Skeletal muscle tissue (tissue), 4 donors: ENCODE measurements around the gene PARL. TPM values are rescaled to one million over a fixed set of nuclear protein-coding genes. Genes with fewer than 3 reads are reported as not detected.

ENCODE experiments used
- H3K27ac ChIP-seq: one replicate; pipeline ENCODE4 v1.7.0; 2013; ENCODE audit warnings: mild to moderate bottlenecking, low read depth, low read length, inconsistent platforms
- H3K27me3 ChIP-seq, 3 donors: one replicate each; pipeline ENCODE4 v1.7.0; 2013; ENCODE audit warnings: low read length in 3 of 3; ENCODE audit not compliant: control insufficient read depth in 3 of 3, insufficient read depth in 3 of 3
- H3K36me3 ChIP-seq, 3 donors: one replicate each; pipeline ENCODE4 v1.7.0; 2013; ENCODE audit warnings: low read length in 3 of 3; ENCODE audit not compliant: control insufficient read depth in 3 of 3, insufficient read depth in 3 of 3
- H3K4me1 ChIP-seq, 3 donors: one replicate each; pipeline ENCODE4 v1.7.0; 2013; ENCODE audit warnings: low read length in 3 of 3, mild to moderate bottlenecking in 3 of 3; ENCODE audit not compliant: control insufficient read depth in 3 of 3, insufficient read depth in 3 of 3
- H3K4me3 ChIP-seq, 3 donors: one replicate each; pipeline ENCODE4 v1.7.0; 2013; ENCODE audit warnings: low read length in 3 of 3
- H3K9ac ChIP-seq, 3 donors: one replicate each; pipeline ENCODE4 v1.7.0; 2013; ENCODE audit warnings: low read length in 3 of 3, mild to moderate bottlenecking in 3 of 3, moderate library complexity in 2 of 3, low read depth in 1 of 3
- H3K9me3 ChIP-seq, 3 donors: one replicate each; pipeline ENCODE4 v1.7.0; 2013; ENCODE audit warnings: low read length in 3 of 3; ENCODE audit not compliant: control insufficient read depth in 3 of 3
- total RNA-seq: library from RNA; depleted of rRNA; stranded (reverse); fragments of >200 nt; gene quantifications from one replicate; pipeline ENCODE4 v1.2.3, GENCODE V29; 2014
- donor health status: Osteomylitis.

Gene PARL
- total RNA-seq, 1 donor from 2014 or later = 35.0 TPM

GRCh38 chr3:183814240-183814639, 70.4 kb downstream of the PARL start:
- H3K4me1 ChIP-seq = peaks cover 2 to 19% (median 11%) of the 10 kb centered on the region in 3 donors
- H3K9me3 ChIP-seq = no peaks in the 10 kb centered on the region
- H3K27me3 ChIP-seq = no peaks in the 10 kb centered on the region
- no peak overlapping the region for H3K9ac ChIP-seq
- H3K27ac ChIP-seq = no peak overlapping the region
- peaks cover 36 to 51% (median 39%) of the 10 kb centered on the region in 3 donors for H3K36me3 ChIP-seq
- H3K4me3 ChIP-seq = no peak overlapping the region

GRCh38 chr3:183812761-183813445, 71.8 kb downstream of the PARL start:
- Histone ChIP-seq H3K27ac (no peak overlapping the region), H3K9me3 (no peaks in the 10 kb centered on the region), H3K36me3 (peaks cover 43 to 56% (median 47%) of the 10 kb centered on the region in 3 donors), H3K9ac (peak overlapping the region in 1 of 3 donors; percentile 12), H3K4me1 (peaks cover 0 to 9% (median 2%) of the 10 kb centered on the region in 3 donors), H3K27me3 (no peaks in the 10 kb centered on the region), H3K4me3 (no peak overlapping the region)

- peaks cover 45 to 58% (median 57%) of the 10 kb centered on the region in 3 donors for H3K36me3 ChIP-seq
- no peaks in the 10 kb centered on the region for H3K27me3 ChIP-seq
- no peaks in the 10 kb centered on the region for H3K9me3 ChIP-seq
- H3K9ac ChIP-seq = no peak overlapping the region
- peaks cover 0 to 3% (median 0%) of the 10 kb centered on the region in 3 donors for H3K4me1 ChIP-seq
- H3K27ac ChIP-seq = no peak overlapping the region
- H3K4me3 ChIP-seq = no peak overlapping the region
Observed at GRCh38 chr3:183811638-183812037, 73.0 kb downstream of the PARL start.

- no peak overlapping the region for H3K4me3 ChIP-seq
- H3K27me3 ChIP-seq = no peaks in the 10 kb centered on the region
- H3K27ac ChIP-seq = no peak overlapping the region
- H3K9ac ChIP-seq = no peak overlapping the region
- no peaks in the 10 kb centered on the region for H3K9me3 ChIP-seq
- H3K4me1 ChIP-seq = peaks cover 0 to 3% (median 0%) of the 10 kb centered on the region in 3 donors
- peaks cover 39 to 57% (median 55%) of the 10 kb centered on the region in 3 donors for H3K36me3 ChIP-seq
Observed at GRCh38 chr3:183810643-183811594, 73.8 kb downstream of the PARL start.

- Histone ChIP-seq H3K4me1 (peaks cover 0 to 3% (median 0%) of the 10 kb centered on the region in 3 donors), H3K36me3 (peaks cover 35 to 65% (median 57%) of the 10 kb centered on the region in 3 donors)
Observed at GRCh38 chr3:183809270-183809669, 75.4 kb downstream of the PARL start.

GRCh38 chr3:183808355-183808754, 76.3 kb downstream of the PARL start:
- no peak overlapping the region for H3K9ac ChIP-seq
- no peak overlapping the region for H3K4me3 ChIP-seq
- peaks cover 40 to 71% (median 61%) of the 10 kb centered on the region in 3 donors for H3K36me3 ChIP-seq
- H3K27ac ChIP-seq = no peak overlapping the region
- no peaks in the 10 kb centered on the region for H3K9me3 ChIP-seq
- peaks cover 0 to 3% (median 0%) of the 10 kb centered on the region in 3 donors for H3K4me1 ChIP-seq
- no peaks in the 10 kb centered on the region for H3K27me3 ChIP-seq

More at GRCh38 chr3:183809270-183809669, 75.4 kb downstream of the PARL start:
- no peak overlapping the region for H3K9ac ChIP-seq
- no peaks in the 10 kb centered on the region for H3K27me3 ChIP-seq
- H3K9me3 ChIP-seq = no peaks in the 10 kb centered on the region
- no peak overlapping the region for H3K27ac ChIP-seq
- H3K4me3 ChIP-seq = no peak overlapping the region

- Histone ChIP-seq H3K9ac (no peak overlapping the region), H3K36me3 (peaks cover 42 to 72% (median 62%) of the 10 kb centered on the region in 3 donors), H3K27ac (no peak overlapping the region), H3K9me3 (no peaks in the 10 kb centered on the region), H3K4me1 (peaks cover 0 to 2% (median 0%) of the 10 kb centered on the region in 3 donors), H3K4me3 (no peak overlapping the region), H3K27me3 (no peaks in the 10 kb centered on the region)
Observed at GRCh38 chr3:183807881-183808280, 76.8 kb downstream of the PARL start.

- Histone ChIP-seq H3K4me3 (no peak overlapping the region), H3K27me3 (no peaks in the 10 kb centered on the region), H3K36me3 (peaks cover 43 to 73% (median 60%) of the 10 kb centered on the region in 3 donors), H3K27ac (no peak overlapping the region), H3K9ac (no peak overlapping the region), H3K4me1 (no peaks in the 10 kb centered on the region), H3K9me3 (no peaks in the 10 kb centered on the region)
Observed at GRCh38 chr3:183807209-183807728, 77.4 kb downstream of the PARL start.

GRCh38 chr3:183802989-183803388, 81.7 kb downstream of the PARL start:
- no peak overlapping the region for H3K27ac ChIP-seq
- peaks cover 48 to 67% (median 57%) of the 10 kb centered on the region in 3 donors for H3K36me3 ChIP-seq
- no peaks in the 10 kb centered on the region for H3K9me3 ChIP-seq
- no peaks in the 10 kb centered on the region for H3K4me1 ChIP-seq
- H3K9ac ChIP-seq = no peak overlapping the region
- no peaks in the 10 kb centered on the region for H3K27me3 ChIP-seq
- H3K4me3 ChIP-seq = no peak overlapping the region
